HEK293 (cell line): ENCODE data around the gene BYSL.

Experiments
- CTCF ChIA-PET: fragments of 350-600 bp; formaldehyde crosslinking; extraction: SDS; loops from one replicate; lab custom pipeline; 2021; ENCODE audit warnings: antibody characterized with exemption; lab: Yijun Ruan, JAX
- POLR2A ChIA-PET: fragments of 300-600 bp; formaldehyde crosslinking; extraction: SDS; loops from one replicate; lab custom pipeline; 2020; ENCODE audit warnings: antibody characterized with exemption, inconsistent platforms; lab: Yijun Ruan, JAX
- H3K27ac ChIP-seq: fragments of 200-500 bp; sonication (Bioruptor generic); 2 replicates; pipeline ENCODE4 v1.5.1; 2014; ENCODE audit warnings: low read depth, low read length, control low read depth, inconsistent platforms; ENCODE audit errors: extremely low read depth
- H3K36me3 ChIP-seq, 2 experiments: fragments of 200-500 bp in 1 of 2; sonication (Bioruptor generic) in 1 of 2; 1 replicate in 1 of 2; 2 replicates in 1 of 2; pipeline ENCODE4 v1.5.1; 2014 to 2017; ENCODE audit warnings: inconsistent platforms in 2 of 2, low read length in 2 of 2; ENCODE audit not compliant: control insufficient read depth in 2 of 2, insufficient read depth in 1 of 2
- H3K4me1 ChIP-seq: fragments of 200-500 bp; sonication (Bioruptor generic); 2 replicates; pipeline ENCODE4 v1.5.1; 2014; ENCODE audit warnings: mild to moderate bottlenecking, low read length, inconsistent platforms; ENCODE audit not compliant: control insufficient read depth, insufficient read depth
- H3K4me3 ChIP-seq: 2 replicates; pipeline ENCODE4 v1.5.1; 2011; ENCODE audit warnings: low read depth, mild to moderate bottlenecking, control low read depth, low read length, moderate library complexity
- H3K9me3 ChIP-seq: fragments of 200-500 bp; sonication (Bioruptor generic); 2 replicates; pipeline ENCODE4 v1.5.1; 2014; ENCODE audit warnings: low read depth, low read length, inconsistent platforms; ENCODE audit not compliant: control insufficient read depth, insufficient read depth
- ATF2 ChIP-seq: fragments of 450-650 bp; formaldehyde crosslinking; IDR thresholded peaks from 2 replicates; pipeline ENCODE4 v1.5.1; 2016; ENCODE audit warnings: missing biosample characterization, missing genetic modification characterization, low read depth
- GLI4 ChIP-seq: fragments of 450-650 bp; formaldehyde crosslinking; IDR thresholded peaks from 2 replicates; pipeline ENCODE4 v1.5.1; 2016; ENCODE audit warnings: missing biosample characterization, missing genetic modification characterization
- PRDM1 ChIP-seq: fragments of 450-650 bp; formaldehyde crosslinking; IDR thresholded peaks from 2 replicates; pipeline ENCODE4; 2016; ENCODE audit warnings: missing biosample characterization, missing genetic modification characterization
- RBAK ChIP-seq: fragments of 450-650 bp; formaldehyde crosslinking; IDR thresholded peaks from 2 replicates; pipeline ENCODE4 v1.5.1; 2016; ENCODE audit warnings: missing biosample characterization, missing genetic modification characterization
- SETDB1 ChIP-seq: IDR thresholded peaks from one replicate; pipeline ENCODE4 v1.6.1; 2017; ENCODE audit warnings: mild to moderate bottlenecking, low read length, moderate library complexity, mixed read lengths; ENCODE audit not compliant: insufficient read length
- ZBTB20 ChIP-seq: fragments of 450-650 bp; formaldehyde crosslinking; IDR thresholded peaks from 2 replicates; pipeline ENCODE4 v1.5.1; 2016; ENCODE audit warnings: missing biosample characterization, missing genetic modification characterization
- ZFP37 ChIP-seq: fragments of 450-650 bp; formaldehyde crosslinking; IDR thresholded peaks from 2 replicates; pipeline ENCODE4 v1.5.1; 2016; ENCODE audit warnings: missing biosample characterization, missing genetic modification characterization
- ZNF132 ChIP-seq: fragments of 450-650 bp; formaldehyde crosslinking; IDR thresholded peaks from 2 replicates; pipeline ENCODE4 v1.5.1; 2017; ENCODE audit warnings: missing biosample characterization, missing genetic modification characterization, borderline replicate concordance
- ZNF175 ChIP-seq: fragments of 450-650 bp; formaldehyde crosslinking; IDR thresholded peaks from 2 replicates; pipeline ENCODE4 v1.5.1; 2016; ENCODE audit warnings: missing biosample characterization, missing genetic modification characterization
- ZNF239 ChIP-seq: fragments of 450-650 bp; formaldehyde crosslinking; IDR thresholded peaks from 2 replicates; pipeline ENCODE4 v1.5.1; 2016; ENCODE audit warnings: missing biosample characterization, missing genetic modification characterization
- ZNF274 ChIP-seq, 2 experiments: fragments of 200-500 bp in 1 of 2; fragments of 450-650 bp in 1 of 2; sonication (Bioruptor generic) in 1 of 2; formaldehyde crosslinking in 1 of 2; IDR thresholded peaks; 2 replicates each; pipeline versions ENCODE4 v1.5.1 to v1.6.1; 2014 to 2016; ENCODE audit warnings: borderline replicate concordance in 1 of 2, inconsistent platforms in 1 of 2, low read length in 1 of 2, missing biosample characterization in 1 of 2, missing genetic modification characterization in 1 of 2
- ZNF362 ChIP-seq: fragments of 450-650 bp; formaldehyde crosslinking; IDR thresholded peaks from 2 replicates; pipeline ENCODE4 v1.5.1; 2016; ENCODE audit warnings: missing biosample characterization, missing genetic modification characterization
- ZNF391 ChIP-seq: fragments of 450-650 bp; formaldehyde crosslinking; IDR thresholded peaks from 2 replicates; pipeline ENCODE4 v1.5.1; 2016; ENCODE audit warnings: low read depth, missing biosample characterization, missing genetic modification characterization, borderline replicate concordance
- ZNF423 ChIP-seq: fragments of 450-650 bp; formaldehyde crosslinking; IDR thresholded peaks from 2 replicates; pipeline ENCODE4 v1.5.1; 2016; ENCODE audit warnings: missing biosample characterization, missing genetic modification characterization
- ZNF433 ChIP-seq: fragments of 450-650 bp; formaldehyde crosslinking; IDR thresholded peaks from 2 replicates; pipeline ENCODE4 v1.5.1; 2016; ENCODE audit warnings: missing biosample characterization, missing genetic modification characterization, low read depth
- ZNF513 ChIP-seq: fragments of 450-650 bp; IDR thresholded peaks from 2 replicates; pipeline ENCODE4 v1.5.1; 2018; ENCODE audit warnings: missing biosample characterization, missing genetic modification characterization
- ZNF548 ChIP-seq: fragments of 450-650 bp; formaldehyde crosslinking; IDR thresholded peaks from 2 replicates; pipeline ENCODE4 v1.5.1; 2016; ENCODE audit warnings: missing biosample characterization, missing genetic modification characterization
- ZNF623 ChIP-seq: fragments of 450-650 bp; formaldehyde crosslinking; IDR thresholded peaks from 2 replicates; pipeline ENCODE4 v1.5.1; 2016; ENCODE audit warnings: missing biosample characterization, missing genetic modification characterization
- ZNF660 ChIP-seq: fragments of 450-650 bp; IDR thresholded peaks from 2 replicates; pipeline ENCODE4 v1.5.1; 2018; ENCODE audit warnings: missing biosample characterization, mild to moderate bottlenecking, missing genetic modification characterization
- ZNF692 ChIP-seq: fragments of 450-650 bp; formaldehyde crosslinking; IDR thresholded peaks from 2 replicates; pipeline ENCODE4 v1.5.1; 2016; ENCODE audit warnings: missing biosample characterization, missing genetic modification characterization
- ZNF701 ChIP-seq: fragments of 450-650 bp; formaldehyde crosslinking; IDR thresholded peaks from 2 replicates; pipeline ENCODE4 v1.5.1; 2016; ENCODE audit warnings: missing biosample characterization, missing genetic modification characterization
- ZNF704 ChIP-seq: fragments of 450-650 bp; formaldehyde crosslinking; IDR thresholded peaks from 2 replicates; pipeline ENCODE4 v1.5.1; 2016; ENCODE audit warnings: missing biosample characterization, missing genetic modification characterization
- ZNF76 ChIP-seq: fragments of 450-650 bp; formaldehyde crosslinking; IDR thresholded peaks from 2 replicates; pipeline ENCODE4; 2016; ENCODE audit warnings: low read depth, missing biosample characterization, missing genetic modification characterization, borderline replicate concordance

Gene BYSL

GRCh38 chr6:41954668-41955067, 33.4 kb downstream of the BYSL start (continued):
- no peak for TF ChIP-seq ZNF692 (tag by site-specific recombination)
- TF ChIP-seq, all 188 proteins: peak for 0

- no peaks in the 10 kb centered on the region for H3K4me1 ChIP-seq
- no peak for TF ChIP-seq ZNF660 (tag by site-specific recombination)
- TF ChIP-seq ZNF362 (tag by site-specific recombination), result no peak
- TF ChIP-seq ZNF433 (tag by site-specific recombination), result no peak
- no peak for TF ChIP-seq ZNF274 (IDR thresholded peaks at IDR 0.05; ENCODE audit: low read length)
- TF ChIP-seq ZNF274 (tag by site-specific recombination; IDR thresholded peaks at IDR 0.05; ENCODE audit: borderline replicate concordance), result no peak
- TF ChIP-seq ZNF239 (tag by site-specific recombination), result no peak
- no peak for TF ChIP-seq ZNF513 (tag by site-specific recombination)
- no peak for TF ChIP-seq ZNF423 (tag by site-specific recombination)
- no peak for TF ChIP-seq GLI4 (tag by site-specific recombination)
- no peak for TF ChIP-seq ZNF704 (tag by site-specific recombination)
- no peak for TF ChIP-seq ZFP37 (tag by site-specific recombination)
- TF ChIP-seq ZNF548 (tag by site-specific recombination), result no peak
- no peak for TF ChIP-seq ZNF132 (tag by site-specific recombination)
- TF ChIP-seq, all 188 proteins: peak for 0
- POLR2A ChIA-PET, result no interaction called here
- Histone ChIP-seq H3K4me3 (no peak overlapping the region), H3K9me3 (no peaks in the 10 kb centered on the region), H3K27ac (no peak overlapping the region), H3K36me3 (no peaks in the 10 kb centered on the region)
- CTCF ChIA-PET, result interaction anchor here (0.6 to 1.1 kb wide), 2 partner anchors 89 to 207 kb away, joined by 3 to 5 read pairs; no protein-coding TSS in a partner anchor
These were observed 34.1 kb downstream of the BYSL start for GRCh38 chr6:41955412-41955811.

GRCh38 chr6:41957117-41957516, 35.8 kb downstream of the BYSL start:
- Histone ChIP-seq H3K36me3 (no peaks in the 10 kb centered on the region), H3K4me1 (no peaks in the 10 kb centered on the region), H3K4me3 (no peak overlapping the region), H3K27ac (no peak overlapping the region), H3K9me3 (no peaks in the 10 kb centered on the region)
- POLR2A ChIA-PET, result no interaction called here
- CTCF ChIA-PET, result interaction anchor here (1.1 kb wide), 1 partner anchor 18 kb away, joined by 3 read pairs; no protein-coding TSS in a partner anchor
- TF ChIP-seq RBAK (tag by site-specific recombination), result no peak
- TF ChIP-seq ZNF175 (tag by site-specific recombination), result no peak
- no peak for TF ChIP-seq ZNF391 (tag by site-specific recombination)
- TF ChIP-seq ZNF76 (tag by site-specific recombination), result no peak
- no peak for TF ChIP-seq ZFP37 (tag by site-specific recombination)
- no peak for TF ChIP-seq ZBTB20 (tag by site-specific recombination)
- no peak for TF ChIP-seq ZNF701 (tag by site-specific recombination)
- no peak for TF ChIP-seq ATF2 (tag by site-specific recombination)
- TF ChIP-seq SETDB1, result no peak
- TF ChIP-seq PRDM1 (tag by site-specific recombination), result no peak
- no peak for TF ChIP-seq ZNF623 (tag by site-specific recombination)
